Activated B cell treated with CpG ODN at 0.5 μM for 24 hours (primary cell): ENCODE data around the gene SPDYC. TPM values are rescaled to one million over a fixed set of nuclear protein-coding genes. Genes with fewer than 3 reads are reported as not detected.

Experiments
- ATAC-seq: fragments of 200-7000 bp; cut with Tn5 transposase; one replicate; pipeline ENCODE4 v1.10.0; 2021; ENCODE audit warnings: low read depth, mild to moderate bottlenecking, moderate library complexity
- CTCF ChIA-PET: fragments of 350-600 bp; sonication (Branson Sonifier 250); formaldehyde crosslinking; loops from one replicate; lab custom pipeline; 2021; ENCODE audit warnings: antibody characterized with exemption; lab: Charles Lee
- POLR2A ChIA-PET: fragments of 350-600 bp; sonication (Branson Sonifier 250); formaldehyde crosslinking; loops from one replicate; lab custom pipeline; 2021; ENCODE audit warnings: antibody characterized with exemption; lab: Charles Lee
- DNase-seq: peaks from one replicate; pipeline ENCODE4 v3.0.0; 2022
- H3K27ac Mint-ChIP-seq: one replicate; pipeline ENCODE4 v1.8.0; 2020; ENCODE audit warnings: mixed read lengths
- H3K27me3 Mint-ChIP-seq: one replicate; pipeline ENCODE4 v1.8.0; 2021; ENCODE audit warnings: mixed read lengths
- H3K36me3 Mint-ChIP-seq: one replicate; pipeline ENCODE4 v1.8.0; 2021; ENCODE audit warnings: low read depth, mixed read lengths
- H3K4me1 Mint-ChIP-seq: one replicate; pipeline ENCODE4 v1.8.0; 2021; ENCODE audit warnings: mixed read lengths
- H3K4me3 Mint-ChIP-seq: one replicate; pipeline ENCODE4 v1.8.0; 2020; ENCODE audit warnings: mild to moderate bottlenecking, mixed read lengths
- H3K9me3 Mint-ChIP-seq: one replicate; pipeline ENCODE4 v1.8.0; 2020; ENCODE audit warnings: mixed read lengths
- CTCF ChIP-seq: fragments of 200-600 bp; IDR thresholded peaks from one replicate; pipeline ENCODE4 v1.8.0; 2022; ENCODE audit warnings: antibody characterized with exemption, mild to moderate bottlenecking
- intact Hi-C: fragments of 100-400 bp; cut with micrococcal nuclease; formaldehyde crosslinking; loops from one replicate; pipeline ENCODE4 v1.15.1; 2024
- total RNA-seq: library from RNA; stranded (reverse); gene quantifications from 2 replicates; pipeline ENCODE4 v1.2.3, GENCODE V29; 2022

The SPDYC gene
- total RNA-seq, 1 donor from 2014 or later = not detected

GRCh38 chr11:65151331-65151899, 18.6 kb upstream of the SPDYC start:
- Mint-ChIP-seq H3K27ac (peak overlapping the region; percentile 64), H3K9me3 (no peaks in the 10 kb centered on the region), H3K27me3 (no peaks in the 10 kb centered on the region), H3K4me3 (no peak overlapping the region), H3K36me3 (no peaks in the 10 kb centered on the region), H3K4me1 (peaks cover 28% of the 10 kb centered on the region)
- no peak for TF ChIP-seq CTCF
- intact Hi-C loops = no loop called here
- POLR2A ChIA-PET = interaction anchor here (1.2 to 2.3 kb wide), 2 partner anchors 17 to 21 kb away, joined by 6 to 15 read pairs; partner anchors contain the start of gene SYVN1
- CTCF ChIA-PET = no interaction called here
- DNase-seq = no peak
- no peak for ATAC-seq

GRCh38 chr11:65152122-65152521, 17.9 kb upstream of the SPDYC start:
- H3K36me3 Mint-ChIP-seq = no peaks in the 10 kb centered on the region
- no peaks in the 10 kb centered on the region for H3K9me3 Mint-ChIP-seq
- ChIA-PET POLR2A (interaction anchor here (0.7 to 2.3 kb wide), 3 partner anchors 17 to 30 kb away, joined by 3 to 15 read pairs (median 6); partner anchors contain the start of gene SYVN1), CTCF (no interaction called here)
- H3K27ac Mint-ChIP-seq = peak overlapping the region; percentile 26
- ATAC-seq (no peak), DNase-seq (no peak)
- H3K27me3 Mint-ChIP-seq = no peaks in the 10 kb centered on the region
- intact Hi-C loops = no loop called here
- no peak for TF ChIP-seq CTCF
- peaks cover 22% of the 10 kb centered on the region for H3K4me1 Mint-ChIP-seq
- peak overlapping the region; percentile 30 for H3K4me3 Mint-ChIP-seq

- Mint-ChIP-seq H3K36me3 (no peaks in the 10 kb centered on the region), H3K27me3 (no peaks in the 10 kb centered on the region), H3K27ac (no peak overlapping the region), H3K4me3 (no peak overlapping the region), H3K9me3 (no peaks in the 10 kb centered on the region), H3K4me1 (peaks cover 19% of the 10 kb centered on the region)
- no peak for TF ChIP-seq CTCF
- intact Hi-C loops = no loop called here
- ATAC-seq = no peak
- DNase-seq = no peak
- POLR2A ChIA-PET = interaction anchor here (1.0 kb wide), 1 partner anchor 21 kb away, joined by 4 read pairs; the partner anchor contains the start of gene SYVN1
- CTCF ChIA-PET = no interaction called here
These were observed 13.8 kb upstream of the SPDYC start for GRCh38 chr11:65156256-65156655.

GRCh38 chr11:65156926-65157325, 13.1 kb upstream of the SPDYC start:
- intact Hi-C loops = no loop called here
- Mint-ChIP-seq H3K9me3 (no peaks in the 10 kb centered on the region), H3K36me3 (no peaks in the 10 kb centered on the region), H3K27me3 (no peaks in the 10 kb centered on the region), H3K4me1 (peaks cover 16% of the 10 kb centered on the region), H3K4me3 (no peak overlapping the region), H3K27ac (no peak overlapping the region)
- CTCF ChIA-PET = no interaction called here
- POLR2A ChIA-PET = interaction anchor here (0.7 to 1.0 kb wide), 2 partner anchors 12 to 22 kb away, joined by 4 read pairs; partner anchors contain the start of gene SYVN1
- no peak for ATAC-seq
- TF ChIP-seq CTCF = no peak
- no peak for DNase-seq

GRCh38 chr11:65157336-65157735, 12.7 kb upstream of the SPDYC start:
- TF ChIP-seq CTCF = no peak
- CTCF ChIA-PET = no interaction called here
- no peaks in the 10 kb centered on the region for H3K27me3 Mint-ChIP-seq

More at GRCh38 chr11:65157336-65157735, 12.7 kb upstream of the SPDYC start:
- intact Hi-C loops = no loop called here
- no peak for ATAC-seq
- no peak for DNase-seq
- Mint-ChIP-seq H3K27ac (no peak overlapping the region), H3K4me3 (no peak overlapping the region), H3K4me1 (peaks cover 12% of the 10 kb centered on the region), H3K9me3 (no peaks in the 10 kb centered on the region), H3K36me3 (no peaks in the 10 kb centered on the region)
- POLR2A ChIA-PET = interaction anchor here (0.7 to 1.0 kb wide), 3 partner anchors 12 to 56 kb away, joined by 4 to 5 read pairs (median 4); partner anchors contain the start of gene SYVN1
